ENCODE data around the gene ME1.

DNA sequence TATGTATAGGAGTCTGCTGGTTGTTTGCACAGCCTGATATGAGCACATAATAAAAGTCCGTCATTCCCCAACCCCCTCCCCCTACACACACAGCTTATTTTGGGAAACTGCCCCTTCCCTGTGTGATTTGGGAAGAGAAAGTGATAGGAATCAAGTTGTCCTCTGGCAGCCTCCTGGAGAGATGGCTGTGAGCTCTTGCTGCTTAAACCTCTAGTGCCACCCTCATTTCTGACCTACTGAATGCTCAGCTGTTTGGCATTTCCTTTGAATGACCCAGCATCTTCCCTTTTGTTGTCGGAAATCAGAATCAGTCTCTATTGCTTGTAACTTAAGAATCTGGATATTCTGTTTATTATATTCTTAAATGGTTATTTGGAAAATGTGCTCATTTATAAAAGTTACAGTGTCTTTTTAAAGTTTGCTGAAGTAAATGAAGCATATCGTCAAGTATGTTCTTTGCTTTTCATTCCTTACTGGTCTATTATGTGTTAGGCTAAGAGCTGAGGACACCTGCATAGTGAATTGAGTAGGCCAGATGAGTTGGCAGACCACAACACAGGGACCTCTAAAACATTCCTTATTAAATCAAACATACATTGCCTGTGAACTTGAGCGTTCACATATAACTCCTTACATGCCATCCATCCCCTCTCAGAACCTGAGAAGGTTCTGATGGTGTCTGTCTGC, 232.2 kb downstream of the ME1 start:
- TF ChIP-seq POLR2A (IDR thresholded peaks at IDR 0.05) = no peak
- TF ChIP-seq, protein P1, sequence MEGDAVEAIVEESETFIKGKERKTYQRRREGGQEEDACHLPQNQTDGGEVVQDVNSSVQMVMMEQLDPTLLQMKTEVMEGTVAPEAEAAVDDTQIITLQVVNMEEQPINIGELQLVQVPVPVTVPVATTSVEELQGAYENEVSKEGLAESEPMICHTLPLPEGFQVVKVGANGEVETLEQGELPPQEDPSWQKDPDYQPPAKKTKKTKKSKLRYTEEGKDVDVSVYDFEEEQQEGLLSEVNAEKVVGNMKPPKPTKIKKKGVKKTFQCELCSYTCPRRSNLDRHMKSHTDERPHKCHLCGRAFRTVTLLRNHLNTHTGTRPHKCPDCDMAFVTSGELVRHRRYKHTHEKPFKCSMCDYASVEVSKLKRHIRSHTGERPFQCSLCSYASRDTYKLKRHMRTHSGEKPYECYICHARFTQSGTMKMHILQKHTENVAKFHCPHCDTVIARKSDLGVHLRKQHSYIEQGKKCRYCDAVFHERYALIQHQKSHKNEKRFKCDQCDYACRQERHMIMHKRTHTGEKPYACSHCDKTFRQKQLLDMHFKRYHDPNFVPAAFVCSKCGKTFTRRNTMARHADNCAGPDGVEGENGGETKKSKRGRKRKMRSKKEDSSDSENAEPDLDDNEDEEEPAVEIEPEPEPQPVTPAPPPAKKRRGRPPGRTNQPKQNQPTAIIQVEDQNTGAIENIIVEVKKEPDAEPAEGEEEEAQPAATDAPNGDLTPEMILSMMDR (IDR thresholded peaks at IDR 0.05) = no peak
- TF ChIP-seq EP300 (IDR thresholded peaks at IDR 0.05) = no peak
- no peak for TF ChIP-seq POLR2AphosphoS5 (IDR thresholded peaks at IDR 0.05)

Data from stomach (tissue), 4 donors.